ENCODE results near the gene DKK3.

DKK3 gene

GRCh38 chr11:11971906-11972547 lies 36.4 kb downstream of the DKK3 start:
- H4K20me1 ChIP-seq (ENCODE audit: insufficient read depth, low read length): 0 out of 2 replicates have a peak, but pooled peaks cover 3% of the 10 kb centered on the region
- no peak for DNase-seq
- no peaks in the 10 kb centered on the region for H3K4me1 ChIP-seq (ENCODE audit: insufficient read depth, low read length)
- no peak overlapping the region for H3K9ac ChIP-seq (ENCODE audit: low read depth, low read length)
- no peaks in the 10 kb centered on the region for H3K36me3 ChIP-seq (ENCODE audit: insufficient read depth, low read length)
- TF ChIP-seq EZH2 (IDR thresholded peaks at IDR 0.05; ENCODE audit: borderline replicate concordance, low read depth, low read length, severe bottlenecking): no peak
- TF ChIP-seq CTCF (IDR thresholded peaks at IDR 0.05; ENCODE audit: borderline replicate concordance, extremely low read depth, low read length, poor library complexity, severe bottlenecking): no peak
- peaks cover 4% of the 10 kb centered on the region for H3K27me3 ChIP-seq (ENCODE audit: insufficient read depth, low read length, poor library complexity)
- H3K4me2 ChIP-seq (ENCODE audit: insufficient read depth, low read length): no peak overlapping the region
- H3K27ac ChIP-seq (ENCODE audit: low read length): no peak overlapping the region
- H3K79me2 ChIP-seq (ENCODE audit: insufficient read depth, low read length): no peaks in the 10 kb centered on the region
- no peaks in the 10 kb centered on the region for H3K9me3 ChIP-seq (ENCODE audit: insufficient read depth, low read length, severe bottlenecking)
- H3K4me3 ChIP-seq (ENCODE audit: low read depth in 1 of 2, low read length in 2 of 2): no peak overlapping the region
- no peak overlapping the region for H2AFZ ChIP-seq (ENCODE audit: low read depth, low read length)
- ATAC-seq (ENCODE audit: insufficient read depth, low read depth): no peak

GRCh38 chr11:11970556-11970955 lies 37.9 kb downstream of the DKK3 start:
- H3K9ac ChIP-seq (ENCODE audit: low read depth, low read length): no peak overlapping the region
- no peak overlapping the region for H2AFZ ChIP-seq (ENCODE audit: low read depth, low read length)
- peaks cover 3% of the 10 kb centered on the region; the same call in 1 of the 2 replicates for H4K20me1 ChIP-seq (ENCODE audit: insufficient read depth, low read length)
- no peaks in the 10 kb centered on the region for H3K4me1 ChIP-seq (ENCODE audit: insufficient read depth, low read length)
- DNase-seq: no peak
- no peak overlapping the region for H3K4me2 ChIP-seq (ENCODE audit: insufficient read depth, low read length)
- H3K9me3 ChIP-seq (ENCODE audit: insufficient read depth, low read length, severe bottlenecking): no peaks in the 10 kb centered on the region
- H3K27me3 ChIP-seq (ENCODE audit: insufficient read depth, low read length, poor library complexity): peaks cover 4% of the 10 kb centered on the region
- no peak overlapping the region for H3K27ac ChIP-seq (ENCODE audit: low read length)
- no peak overlapping the region for H3K4me3 ChIP-seq (ENCODE audit: low read depth in 1 of 2, low read length in 2 of 2)
- ATAC-seq (ENCODE audit: insufficient read depth, low read depth): no peak
- TF ChIP-seq CTCF (IDR thresholded peaks at IDR 0.05; ENCODE audit: borderline replicate concordance, extremely low read depth, low read length, poor library complexity, severe bottlenecking): no peak
- H3K36me3 ChIP-seq (ENCODE audit: insufficient read depth, low read length): no peaks in the 10 kb centered on the region
- no peaks in the 10 kb centered on the region for H3K79me2 ChIP-seq (ENCODE audit: insufficient read depth, low read length)

- H3K36me3 ChIP-seq (ENCODE audit: insufficient read depth, low read length): no peaks in the 10 kb centered on the region
- H3K27me3 ChIP-seq (ENCODE audit: insufficient read depth, low read length, poor library complexity): peaks cover 4% of the 10 kb centered on the region
- DNase-seq (no peak), ATAC-seq (ENCODE audit: insufficient read depth, low read depth) (no peak)
- TF ChIP-seq CTCF (IDR thresholded peaks at IDR 0.05; ENCODE audit: borderline replicate concordance, extremely low read depth, low read length, poor library complexity, severe bottlenecking): no peak
- no peak for TF ChIP-seq EZH2 (IDR thresholded peaks at IDR 0.05; ENCODE audit: borderline replicate concordance, low read depth, low read length, severe bottlenecking)
- no peaks in the 10 kb centered on the region for H3K9me3 ChIP-seq (ENCODE audit: insufficient read depth, low read length, severe bottlenecking)
- no peak overlapping the region; the same call in 1 of the 2 replicates for H2AFZ ChIP-seq (ENCODE audit: low read depth, low read length)
- H3K4me1 ChIP-seq (ENCODE audit: insufficient read depth, low read length): no peaks in the 10 kb centered on the region
- H3K27ac ChIP-seq (ENCODE audit: low read length): no peak overlapping the region
- no peak overlapping the region for H3K9ac ChIP-seq (ENCODE audit: low read depth, low read length)
- no peaks in the 10 kb centered on the region for H3K79me2 ChIP-seq (ENCODE audit: insufficient read depth, low read length)
- H3K4me2 ChIP-seq (ENCODE audit: insufficient read depth, low read length): no peak overlapping the region
- H4K20me1 ChIP-seq (ENCODE audit: insufficient read depth, low read length): peaks cover 3% of the 10 kb centered on the region; the same call in 1 of the 2 replicates
- H3K4me3 ChIP-seq (ENCODE audit: low read depth in 1 of 2, low read length in 2 of 2): no peak overlapping the region
Observed at GRCh38 chr11:11969380-11970215, 38.8 kb downstream of the DKK3 start.
